Esophagus squamous epithelium (tissue), 4 donors: ENCODE measurements around the gene LONP2.

ENCODE experiments used
- CTCF ChIP-seq, 6 experiments: fragments of 450-650 bp in 4 of 6; fragments of 200-600 bp in 2 of 6; sonication (generic) in 2 of 6; IDR thresholded peaks; one replicate each; pipeline ENCODE4 v1.5.1; 2016 to 2019; ENCODE audit warnings: antibody characterized with exemption in 6 of 6, mild to moderate bottlenecking in 4 of 6, moderate library complexity in 4 of 6
- POLR2A ChIP-seq, 4 donors: fragments of 450-650 bp; IDR thresholded peaks; one replicate each; pipeline ENCODE4 v1.6.1; 2017; ENCODE audit warnings: antibody characterized with exemption in 4 of 4, mild to moderate bottlenecking in 4 of 4, moderate library complexity in 3 of 4

GRCh38 chr16:48371393-48371780 is 127.3 kb downstream of the LONP2 start:
- TF ChIP-seq CTCF (IDR thresholded peaks at IDR 0.05): no peak
- TF ChIP-seq POLR2A (IDR thresholded peaks at IDR 0.05): no peak
